Measurements from ENCODE around the gene MYH4. TPM values are rescaled to one million over a fixed set of nuclear protein-coding genes. Genes with fewer than 3 reads are reported as not detected.

The MYH4 gene
- polyA plus RNA-seq, 2 of the 4 experiments (the other 2 are of a cell fraction), result not detected

- POLR2A ChIA-PET, result no interaction called here
- TF ChIP-seq FOSL2 (IDR thresholded peaks at IDR 0.05) (no peak), FOSL2 (CRISPR knock-in tag; IDR thresholded peaks at IDR 0.05) (no peak), EHF (CRISPR knock-in tag; IDR thresholded peaks at IDR 0.05) (no peak), KDM1A (IDR thresholded peaks at IDR 0.05; ENCODE audit: low read depth) (no peak), EP300 (IDR thresholded peaks at IDR 0.05) (no peak), ESRRA (IDR thresholded peaks at IDR 0.05; ENCODE audit: borderline replicate concordance, low read length) (no peak), SREBF2 (IDR thresholded peaks at IDR 0.05) (no peak), HOXA7 (CRISPR knock-in tag; IDR thresholded peaks at IDR 0.05) (no peak), HMGXB4 (CRISPR knock-in tag; IDR thresholded peaks at IDR 0.05; ENCODE audit: borderline replicate concordance) (no peak), CHD2 (IDR thresholded peaks at IDR 0.05; ENCODE audit: low read length, partially characterized antibody) (no peak), BCL3 (IDR thresholded peaks at IDR 0.05) (no peak), POLR2A (IDR thresholded peaks at IDR 0.05; ENCODE audit: low read length) (no peak)
- TF ChIP-seq, protein P1, sequence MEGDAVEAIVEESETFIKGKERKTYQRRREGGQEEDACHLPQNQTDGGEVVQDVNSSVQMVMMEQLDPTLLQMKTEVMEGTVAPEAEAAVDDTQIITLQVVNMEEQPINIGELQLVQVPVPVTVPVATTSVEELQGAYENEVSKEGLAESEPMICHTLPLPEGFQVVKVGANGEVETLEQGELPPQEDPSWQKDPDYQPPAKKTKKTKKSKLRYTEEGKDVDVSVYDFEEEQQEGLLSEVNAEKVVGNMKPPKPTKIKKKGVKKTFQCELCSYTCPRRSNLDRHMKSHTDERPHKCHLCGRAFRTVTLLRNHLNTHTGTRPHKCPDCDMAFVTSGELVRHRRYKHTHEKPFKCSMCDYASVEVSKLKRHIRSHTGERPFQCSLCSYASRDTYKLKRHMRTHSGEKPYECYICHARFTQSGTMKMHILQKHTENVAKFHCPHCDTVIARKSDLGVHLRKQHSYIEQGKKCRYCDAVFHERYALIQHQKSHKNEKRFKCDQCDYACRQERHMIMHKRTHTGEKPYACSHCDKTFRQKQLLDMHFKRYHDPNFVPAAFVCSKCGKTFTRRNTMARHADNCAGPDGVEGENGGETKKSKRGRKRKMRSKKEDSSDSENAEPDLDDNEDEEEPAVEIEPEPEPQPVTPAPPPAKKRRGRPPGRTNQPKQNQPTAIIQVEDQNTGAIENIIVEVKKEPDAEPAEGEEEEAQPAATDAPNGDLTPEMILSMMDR (IDR thresholded peaks at IDR 0.05), result no peak
- TF ChIP-seq, protein P2, sequence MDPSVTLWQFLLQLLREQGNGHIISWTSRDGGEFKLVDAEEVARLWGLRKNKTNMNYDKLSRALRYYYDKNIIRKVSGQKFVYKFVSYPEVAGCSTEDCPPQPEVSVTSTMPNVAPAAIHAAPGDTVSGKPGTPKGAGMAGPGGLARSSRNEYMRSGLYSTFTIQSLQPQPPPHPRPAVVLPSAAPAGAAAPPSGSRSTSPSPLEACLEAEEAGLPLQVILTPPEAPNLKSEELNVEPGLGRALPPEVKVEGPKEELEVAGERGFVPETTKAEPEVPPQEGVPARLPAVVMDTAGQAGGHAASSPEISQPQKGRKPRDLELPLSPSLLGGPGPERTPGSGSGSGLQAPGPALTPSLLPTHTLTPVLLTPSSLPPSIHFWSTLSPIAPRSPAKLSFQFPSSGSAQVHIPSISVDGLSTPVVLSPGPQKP (IDR thresholded peaks at IDR 0.05; ENCODE audit: low read depth, low read length), result no peak
- no peak for ATAC-seq
- H3K9me3 ChIP-seq, result no peaks in the 10 kb centered on the region
- CTCF ChIA-PET, result no interaction called here
- FAIRE-seq, result no peak
- no peak overlapping the region for H3K4me2 ChIP-seq
- no peaks in the 10 kb centered on the region for H3K4me1 ChIP-seq
- WGBS (ENCODE audit: missing lambda C conversion rate), result 35% methylated on average over 4 of the region's 4 CpGs
- no peak overlapping the region for H3K4me3 ChIP-seq
- no peak overlapping the region for H3K27ac ChIP-seq
- no peak for DNase-seq (ENCODE audit: low read depth in 1 of 2, low spot score in 1 of 2)
These were observed 54.2 kb downstream of the MYH4 start for GRCh38 chr17:10415161-10415560.

GRCh38 chr17:10403589-10403988, 65.8 kb downstream of the MYH4 start:
- TF ChIP-seq, protein P3, sequence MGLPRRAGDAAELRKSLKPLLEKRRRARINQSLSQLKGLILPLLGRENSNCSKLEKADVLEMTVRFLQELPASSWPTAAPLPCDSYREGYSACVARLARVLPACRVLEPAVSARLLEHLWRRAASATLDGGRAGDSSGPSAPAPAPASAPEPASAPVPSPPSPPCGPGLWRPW (IDR thresholded peaks at IDR 0.05), result no peak
- no peak for TF ChIP-seq KDM1A (IDR thresholded peaks at IDR 0.05; ENCODE audit: low read depth)
- TF ChIP-seq FOSB (CRISPR knock-in tag; IDR thresholded peaks at IDR 0.05), result no peak
- TF ChIP-seq SMC3 (IDR thresholded peaks at IDR 0.05), result no peak
- no peak for TF ChIP-seq MAZ (IDR thresholded peaks at IDR 0.05; ENCODE audit: borderline replicate concordance, low read depth, low read length)
- no peak for TF ChIP-seq GATA3 (IDR thresholded peaks at IDR 0.05; ENCODE audit: borderline replicate concordance)
- no peak for TF ChIP-seq FOSL2 (IDR thresholded peaks at IDR 0.05)
- TF ChIP-seq FOSL2 (CRISPR knock-in tag; IDR thresholded peaks at IDR 0.05), result no peak
- no peak for TF ChIP-seq EHMT2 (IDR thresholded peaks at IDR 0.05; ENCODE audit: low read depth)
- TF ChIP-seq JUN (IDR thresholded peaks at IDR 0.05), result no peak
- DNase-seq (ENCODE audit: low read depth in 1 of 2, low spot score in 1 of 2), result no peak
- Histone ChIP-seq H3K27ac (no peak overlapping the region), H3K4me3 (no peak overlapping the region), H3K9me3 (no peaks in the 10 kb centered on the region), H3K4me1 (no peaks in the 10 kb centered on the region), H3K4me2 (no peak overlapping the region)
- no peak for ATAC-seq
- ChIA-PET CTCF (interaction anchor here (1.7 kb wide), 1 partner anchor 14 kb away, joined by 5 read pairs; no protein-coding TSS in a partner anchor), POLR2A (no interaction called here)
- no peak for FAIRE-seq
